T-helper 22 cell (primary cell): ENCODE measurements around the gene CASK.
"Not testable (repeated sequence)": the region's sequence is repeated elsewhere in the genome, so short reads cannot be mapped to it uniquely, and the experiment has no call there.

Experiments
- DNase-seq: peaks from one replicate; pipeline ENCODE4 v3.0.0-alpha.2; 2020; ENCODE audit warnings: low read depth

CASK gene

GRCh38 chrX:41689711-41690110 lies 233.6 kb downstream of the CASK start:
- DNase-seq = no peak

- DNase-seq = no peak
Measured at GRCh38 chrX:41688835-41689234, 234.5 kb downstream of the CASK start, which contains the start of gene GPR34. GPR34 (plus strand) TSS chrX:41688973; CDS start chrX:41695634, 6,661 bp downstream.

- DNase-seq = no peak
Measured at GRCh38 chrX:41688156-41688555, 235.2 kb downstream of the CASK start.

- DNase-seq = no peak
Measured at GRCh38 chrX:41686788-41687187, 236.6 kb downstream of the CASK start.

GRCh38 chrX:41684940-41685339 lies 238.4 kb downstream of the CASK start:
- no peak for DNase-seq

GRCh38 chrX:41684138-41684537 lies 239.2 kb downstream of the CASK start:
- DNase-seq = no peak

- no peak for DNase-seq
Measured at GRCh38 chrX:41677183-41678060, 245.9 kb downstream of the CASK start.

GRCh38 chrX:41676361-41676760 lies 247.0 kb downstream of the CASK start:
- not testable (repeated sequence) for DNase-seq

- no peak for DNase-seq
Measured at GRCh38 chrX:41672643-41673042, 250.7 kb downstream of the CASK start.

- DNase-seq = no peak
Measured at GRCh38 chrX:41671082-41671481, 252.3 kb downstream of the CASK start.

- no peak for DNase-seq
Measured at GRCh38 chrX:41670112-41670511, 253.2 kb downstream of the CASK start.

- no peak for DNase-seq
Measured at GRCh38 chrX:41667631-41668030, 255.7 kb downstream of the CASK start.

- DNase-seq = no peak
Measured at GRCh38 chrX:41666251-41666650, 257.1 kb downstream of the CASK start.

GRCh38 chrX:41665686-41666085 lies 257.7 kb downstream of the CASK start:
- no peak for DNase-seq

- no peak for DNase-seq
Measured at GRCh38 chrX:41664908-41665307, 258.4 kb downstream of the CASK start.

GRCh38 chrX:41664375-41664901 lies 258.9 kb downstream of the CASK start:
- no peak for DNase-seq

GRCh38 chrX:41661366-41662095 lies 261.8 kb downstream of the CASK start:
- no peak for DNase-seq

- no peak for DNase-seq
Measured at GRCh38 chrX:41655631-41656030, 267.7 kb downstream of the CASK start.

- DNase-seq = no peak
Measured at GRCh38 chrX:41655101-41655500, 268.3 kb downstream of the CASK start.

GRCh38 chrX:41653125-41653524 lies 270.2 kb downstream of the CASK start:
- no peak for DNase-seq

- not testable (repeated sequence) for DNase-seq
Measured at GRCh38 chrX:41646201-41646600, 277.2 kb downstream of the CASK start.

- DNase-seq = no peak
Measured at GRCh38 chrX:41634284-41634683, 289.1 kb downstream of the CASK start.

- no peak for DNase-seq
Measured at GRCh38 chrX:41630091-41630490, 293.3 kb downstream of the CASK start.
